ENCODE measurements around the gene ABCG4. TPM values are rescaled to one million over a fixed set of nuclear protein-coding genes. Genes with fewer than 3 reads are reported as not detected.

Gene ABCG4
- total and polyA plus RNA-seq, 9 of the 15 experiments (the other 6 are each of a cell fraction or from before 2014, with no cell fraction given), result 0.03 to 0.11 (median 0.07) TPM; not detected in 4

DNA sequence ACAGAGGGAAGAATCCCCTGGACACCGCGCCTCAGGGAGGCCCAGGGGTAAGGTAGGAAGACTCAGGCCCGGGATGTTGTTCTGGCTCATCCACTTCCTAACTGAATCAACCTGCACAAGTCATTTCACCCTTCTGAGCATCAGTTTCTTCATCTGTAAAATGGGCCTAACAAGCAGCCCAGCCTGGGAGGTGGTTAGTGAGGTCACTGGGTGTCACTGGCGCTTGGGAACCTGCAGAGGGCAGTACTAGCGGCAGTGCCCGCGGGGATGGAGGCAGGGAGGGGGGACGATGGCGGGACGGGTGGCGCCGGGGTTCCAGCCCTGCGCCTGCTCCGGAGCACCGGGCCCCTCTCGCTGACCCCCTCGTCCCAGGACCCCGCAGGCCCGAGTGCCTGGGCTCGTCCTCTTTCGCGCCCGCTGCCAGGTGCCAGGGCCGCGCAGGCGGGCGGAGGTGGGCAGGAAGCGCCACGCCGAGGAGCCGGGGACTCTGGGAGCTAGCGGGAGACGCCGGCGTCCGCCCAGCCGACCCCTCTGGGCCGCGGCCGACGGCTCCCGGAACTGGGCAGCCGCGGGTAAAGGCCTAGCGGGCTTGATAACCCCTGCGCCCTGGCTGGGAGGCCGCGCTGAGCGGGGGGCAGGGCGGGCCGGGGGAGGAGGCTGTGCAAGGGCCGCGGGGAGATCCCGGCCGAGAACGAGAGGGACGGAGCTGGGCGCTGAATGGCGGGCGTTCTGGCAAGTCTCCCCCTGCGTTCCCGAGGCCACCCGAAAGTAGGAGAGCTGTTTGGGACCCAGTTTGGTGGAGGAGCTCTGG lies 19.8 kb downstream of the ABCG4 start, which contains the start of gene NLRX1 (continued):
- TF ChIP-seq, protein P1, sequence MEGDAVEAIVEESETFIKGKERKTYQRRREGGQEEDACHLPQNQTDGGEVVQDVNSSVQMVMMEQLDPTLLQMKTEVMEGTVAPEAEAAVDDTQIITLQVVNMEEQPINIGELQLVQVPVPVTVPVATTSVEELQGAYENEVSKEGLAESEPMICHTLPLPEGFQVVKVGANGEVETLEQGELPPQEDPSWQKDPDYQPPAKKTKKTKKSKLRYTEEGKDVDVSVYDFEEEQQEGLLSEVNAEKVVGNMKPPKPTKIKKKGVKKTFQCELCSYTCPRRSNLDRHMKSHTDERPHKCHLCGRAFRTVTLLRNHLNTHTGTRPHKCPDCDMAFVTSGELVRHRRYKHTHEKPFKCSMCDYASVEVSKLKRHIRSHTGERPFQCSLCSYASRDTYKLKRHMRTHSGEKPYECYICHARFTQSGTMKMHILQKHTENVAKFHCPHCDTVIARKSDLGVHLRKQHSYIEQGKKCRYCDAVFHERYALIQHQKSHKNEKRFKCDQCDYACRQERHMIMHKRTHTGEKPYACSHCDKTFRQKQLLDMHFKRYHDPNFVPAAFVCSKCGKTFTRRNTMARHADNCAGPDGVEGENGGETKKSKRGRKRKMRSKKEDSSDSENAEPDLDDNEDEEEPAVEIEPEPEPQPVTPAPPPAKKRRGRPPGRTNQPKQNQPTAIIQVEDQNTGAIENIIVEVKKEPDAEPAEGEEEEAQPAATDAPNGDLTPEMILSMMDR (IDR thresholded peaks at IDR 0.05 in 2 of 3, conservative IDR thresholded peaks at IDR 0.05 in 1 of 3; ENCODE audit: insufficient read depth in 2 of 3, low read depth in 1 of 3, low read length in 3 of 3), result peak; percentile 65 to 68 (median 67)
- TF ChIP-seq ATF1 (CRISPR knock-in tag; IDR thresholded peaks at IDR 0.05) (0 out of 2 replicates have a peak, but pooled peaks have one; percentile 7), ATF1 (tag; IDR thresholded peaks at IDR 0.05) (peak; percentile 65; the same call in 1 of the 2 replicates), ZNF3 (CRISPR knock-in tag; IDR thresholded peaks at IDR 0.05) (no peak), HMGN3 (IDR thresholded peaks at IDR 0.05; ENCODE audit: borderline replicate concordance, extremely low read depth, insufficient read length, low read depth, low read length) (peak; percentile 50), MYBL2 (IDR thresholded peaks at IDR 0.05; ENCODE audit: low read depth) (no peak), MYBL2 (CRISPR knock-in tag; IDR thresholded peaks at IDR 0.05; ENCODE audit: borderline replicate concordance) (no peak), RBM34 (IDR thresholded peaks at IDR 0.05; ENCODE audit: borderline replicate concordance, insufficient read depth, low read length) (no peak), POLR2A (conservative IDR thresholded peaks at IDR 0.05) (peak; percentile 48; the same call in 1 of the 2 replicates), NR4A1 (CRISPR knock-in tag; IDR thresholded peaks at IDR 0.05) (no peak), NR4A1 (tag; IDR thresholded peaks at IDR 0.05) (peak; percentile 58; the same call in 1 of the 2 replicates)
- TF ChIP-seq, protein P2, sequence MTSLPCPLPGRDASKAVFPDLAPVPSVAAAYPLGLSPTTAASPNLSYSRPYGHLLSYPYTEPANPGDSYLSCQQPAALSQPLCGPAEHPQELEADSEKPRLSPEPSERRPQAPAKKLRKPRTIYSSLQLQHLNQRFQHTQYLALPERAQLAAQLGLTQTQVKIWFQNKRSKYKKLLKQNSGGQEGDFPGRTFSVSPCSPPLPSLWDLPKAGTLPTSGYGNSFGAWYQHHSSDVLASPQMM (CRISPR knock-in tag; IDR thresholded peaks at IDR 0.05), result no peak
- TF ChIP-seq, protein P3, sequence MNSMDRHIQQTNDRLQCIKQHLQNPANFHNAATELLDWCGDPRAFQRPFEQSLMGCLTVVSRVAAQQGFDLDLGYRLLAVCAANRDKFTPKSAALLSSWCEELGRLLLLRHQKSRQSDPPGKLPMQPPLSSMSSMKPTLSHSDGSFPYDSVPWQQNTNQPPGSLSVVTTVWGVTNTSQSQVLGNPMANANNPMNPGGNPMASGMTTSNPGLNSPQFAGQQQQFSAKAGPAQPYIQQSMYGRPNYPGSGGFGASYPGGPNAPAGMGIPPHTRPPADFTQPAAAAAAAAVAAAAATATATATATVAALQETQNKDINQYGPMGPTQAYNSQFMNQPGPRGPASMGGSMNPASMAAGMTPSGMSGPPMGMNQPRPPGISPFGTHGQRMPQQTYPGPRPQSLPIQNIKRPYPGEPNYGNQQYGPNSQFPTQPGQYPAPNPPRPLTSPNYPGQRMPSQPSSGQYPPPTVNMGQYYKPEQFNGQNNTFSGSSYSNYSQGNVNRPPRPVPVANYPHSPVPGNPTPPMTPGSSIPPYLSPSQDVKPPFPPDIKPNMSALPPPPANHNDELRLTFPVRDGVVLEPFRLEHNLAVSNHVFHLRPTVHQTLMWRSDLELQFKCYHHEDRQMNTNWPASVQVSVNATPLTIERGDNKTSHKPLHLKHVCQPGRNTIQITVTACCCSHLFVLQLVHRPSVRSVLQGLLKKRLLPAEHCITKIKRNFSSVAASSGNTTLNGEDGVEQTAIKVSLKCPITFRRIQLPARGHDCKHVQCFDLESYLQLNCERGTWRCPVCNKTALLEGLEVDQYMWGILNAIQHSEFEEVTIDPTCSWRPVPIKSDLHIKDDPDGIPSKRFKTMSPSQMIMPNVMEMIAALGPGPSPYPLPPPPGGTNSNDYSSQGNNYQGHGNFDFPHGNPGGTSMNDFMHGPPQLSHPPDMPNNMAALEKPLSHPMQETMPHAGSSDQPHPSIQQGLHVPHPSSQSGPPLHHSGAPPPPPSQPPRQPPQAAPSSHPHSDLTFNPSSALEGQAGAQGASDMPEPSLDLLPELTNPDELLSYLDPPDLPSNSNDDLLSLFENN (IDR thresholded peaks at IDR 0.05; ENCODE audit: low read depth in 2 of 2, low read length in 2 of 2), result no peak
